DND-41 (cell line): ENCODE results near the gene COX10.

Experiments
- CTCF ChIP-seq: IDR thresholded peaks from 2 replicates; pipeline ENCODE4 v1.5.1; 2012; ENCODE audit warnings: borderline replicate concordance, low read length, moderate library complexity, mild to moderate bottlenecking; ENCODE audit not compliant: poor library complexity, severe bottlenecking; ENCODE audit errors: extremely low read depth
- EZH2 ChIP-seq: IDR thresholded peaks from 3 replicates; pipeline ENCODE4 v1.6.1; 2012; ENCODE audit warnings: borderline replicate concordance, low read depth, mild to moderate bottlenecking, moderate library complexity, low read length, inconsistent platforms; ENCODE audit not compliant: severe bottlenecking

GRCh38 chr17:14069251-14070021 lies at the start of gene COX10:
- no peak for TF ChIP-seq CTCF
- TF ChIP-seq EZH2: no peak
